Measurements from ENCODE around the gene TTBK2.

Gene TTBK2

GRCh38 chr15:42693942-42694341, 226.6 kb downstream of the TTBK2 start:
- no peak for DNase-seq (ENCODE audit: low read depth, low spot score)

DNA sequence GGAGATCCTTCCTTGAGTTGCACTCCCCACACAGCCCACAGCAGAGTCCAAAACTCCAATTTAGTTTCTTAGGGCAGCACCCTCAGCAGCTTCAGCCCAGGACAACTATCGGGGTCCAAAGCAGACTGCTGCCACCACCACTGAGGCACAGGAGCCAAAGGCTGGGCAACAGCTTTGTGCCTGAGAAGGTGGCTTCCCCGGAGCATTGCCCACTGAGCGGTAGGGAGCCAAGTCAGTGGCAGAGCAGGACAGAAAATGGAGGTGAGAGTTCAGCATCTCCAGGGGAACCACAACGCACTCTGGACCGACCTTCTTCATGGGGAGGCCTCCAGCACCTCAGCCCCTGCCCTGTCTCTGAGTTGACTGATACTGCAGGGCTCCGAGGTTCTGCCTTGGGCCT, 227.1 kb downstream of the TTBK2 start:
- no peak for DNase-seq (ENCODE audit: low read depth, low spot score)

- DNase-seq (ENCODE audit: low read depth, low spot score) = no peak
Observed at GRCh38 chr15:42692997-42693396, 227.6 kb downstream of the TTBK2 start.

DNA sequence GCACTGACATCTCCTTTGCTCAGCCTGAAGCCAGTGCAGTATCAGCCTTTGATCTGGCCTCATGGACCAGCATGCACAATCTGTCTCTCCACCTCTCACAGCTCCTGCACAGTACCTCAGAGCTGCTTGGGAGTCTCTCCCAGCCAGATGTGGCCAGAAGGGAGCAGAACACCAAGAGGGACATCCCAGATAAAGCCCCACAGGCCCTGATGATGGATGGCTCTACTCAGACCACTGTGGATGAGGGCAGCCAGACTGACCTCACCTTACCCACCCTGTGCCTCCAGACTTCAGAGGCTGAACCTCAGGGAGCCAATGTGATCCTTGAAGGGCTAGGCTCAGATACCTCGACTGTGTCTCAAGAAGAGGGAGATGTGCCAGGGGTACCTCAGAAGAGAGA, 228.0 kb downstream of the TTBK2 start:
- no peak for DNase-seq (ENCODE audit: low read depth, low spot score)

DNA sequence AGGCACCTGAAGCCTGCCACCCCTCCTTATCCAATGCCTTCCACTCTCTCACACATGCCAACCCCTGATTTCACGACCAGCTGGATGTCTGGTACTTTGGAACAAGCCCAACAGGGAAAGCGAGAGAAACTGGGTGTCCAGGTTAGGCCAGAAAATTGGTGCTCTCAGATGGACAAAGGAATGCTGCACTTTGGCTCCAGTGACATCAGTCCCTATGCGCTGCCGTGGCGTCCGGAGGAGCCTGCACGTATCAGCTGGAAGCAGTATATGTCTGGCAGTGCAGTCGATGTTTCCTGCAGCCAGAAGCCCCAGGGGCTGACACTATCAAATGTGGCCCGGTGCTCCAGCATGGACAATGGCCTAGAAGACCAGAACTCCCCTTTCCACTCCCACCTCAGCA, 228.8 kb downstream of the TTBK2 start:
- no peak for DNase-seq (ENCODE audit: low read depth, low spot score)

GRCh38 chr15:42691308-42691707, 229.3 kb downstream of the TTBK2 start:
- DNase-seq (ENCODE audit: low read depth, low spot score) = no peak

All from brain pericyte (primary cell).